IPS-15b (cell line): ENCODE measurements around the gene CELA2B.
A peak's percentile ranks its signal among the peaks of the same experiment; 100 is the strongest.

Source experiments
- H3K27me3 ChIP-seq: one replicate; pipeline ENCODE4 v1.6.1; 2013; ENCODE audit warnings: low read length; ENCODE audit not compliant: control insufficient read depth, insufficient read depth
- H3K36me3 ChIP-seq: one replicate; pipeline ENCODE4 v1.6.1; 2013; ENCODE audit warnings: low read length; ENCODE audit not compliant: control insufficient read depth, insufficient read depth
- H3K4me1 ChIP-seq: one replicate; pipeline ENCODE4 v1.6.1; 2013; ENCODE audit warnings: mild to moderate bottlenecking, low read length; ENCODE audit not compliant: control insufficient read depth, insufficient read depth
- H3K4me3 ChIP-seq: one replicate; pipeline ENCODE4 v1.5.1; 2013; ENCODE audit warnings: low read depth, low read length
- H3K9ac ChIP-seq: one replicate; pipeline ENCODE4 v1.6.1; 2013; ENCODE audit warnings: low read depth, mild to moderate bottlenecking, low read length
- H3K9me3 ChIP-seq: one replicate; pipeline ENCODE4 v1.6.1; 2013; ENCODE audit warnings: mild to moderate bottlenecking, low read length; ENCODE audit not compliant: control insufficient read depth, insufficient read depth

Gene CELA2B

DNA sequence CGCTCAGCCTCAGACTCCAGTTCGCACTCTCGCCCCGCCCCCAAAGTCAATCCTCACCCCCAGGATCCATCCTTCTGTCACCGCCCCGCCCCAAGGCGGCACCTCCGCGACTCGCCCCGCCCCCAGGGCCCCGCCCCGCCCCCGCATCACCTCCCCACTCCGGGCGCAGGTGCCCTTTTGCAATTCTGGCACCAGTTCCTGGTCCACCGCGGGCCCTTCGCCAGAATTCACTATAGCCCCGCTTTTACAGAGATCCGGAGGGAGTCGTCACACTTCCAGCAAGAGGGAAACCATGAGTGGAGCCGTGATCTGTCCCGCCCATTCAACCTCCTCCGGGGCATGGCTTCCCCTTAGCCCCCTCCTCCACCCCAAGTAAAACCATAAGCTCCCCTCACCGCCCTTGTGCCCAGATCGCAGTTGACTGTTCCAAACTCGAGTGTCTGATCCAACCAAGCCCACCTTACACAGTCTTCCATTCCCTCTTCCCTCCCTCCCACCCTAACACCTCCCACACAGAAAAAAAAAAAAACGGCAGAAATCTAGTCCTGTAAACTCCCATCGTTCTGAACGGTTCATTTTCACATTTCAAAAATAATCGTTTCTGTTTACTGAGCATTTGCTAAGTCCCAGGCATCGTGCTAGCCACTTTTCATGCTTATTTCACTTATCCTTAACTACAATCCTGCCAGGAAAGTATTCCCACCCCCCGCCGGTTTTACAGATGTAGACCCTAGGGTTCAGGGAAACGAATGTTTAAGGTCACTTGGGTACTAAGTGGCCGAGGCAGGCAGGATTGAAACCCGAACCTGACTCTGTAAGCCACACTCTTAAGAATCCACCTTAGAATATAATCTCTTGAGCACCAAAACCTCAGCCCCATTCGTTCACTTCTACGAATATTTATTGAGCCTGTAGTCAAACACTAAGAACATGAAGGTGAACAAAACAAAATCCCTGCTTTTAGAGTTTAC is 49.4 kb downstream of the CELA2B start:
- H3K4me1 ChIP-seq: no peaks in the 10 kb centered on the region
- H3K4me3 ChIP-seq: peak overlapping the region; percentile 76
- no peak overlapping the region for H3K9ac ChIP-seq
- no peaks in the 10 kb centered on the region for H3K27me3 ChIP-seq
- H3K9me3 ChIP-seq: no peaks in the 10 kb centered on the region
- H3K36me3 ChIP-seq: no peaks in the 10 kb centered on the region

- no peak overlapping the region for H3K9ac ChIP-seq
- H3K36me3 ChIP-seq: no peaks in the 10 kb centered on the region
- peak overlapping the region; percentile 76 for H3K4me3 ChIP-seq
- no peaks in the 10 kb centered on the region for H3K27me3 ChIP-seq
- no peaks in the 10 kb centered on the region for H3K9me3 ChIP-seq
- H3K4me1 ChIP-seq: no peaks in the 10 kb centered on the region
These were observed 50.2 kb downstream of the CELA2B start for GRCh38 chr1:15526021-15526489.

DNA sequence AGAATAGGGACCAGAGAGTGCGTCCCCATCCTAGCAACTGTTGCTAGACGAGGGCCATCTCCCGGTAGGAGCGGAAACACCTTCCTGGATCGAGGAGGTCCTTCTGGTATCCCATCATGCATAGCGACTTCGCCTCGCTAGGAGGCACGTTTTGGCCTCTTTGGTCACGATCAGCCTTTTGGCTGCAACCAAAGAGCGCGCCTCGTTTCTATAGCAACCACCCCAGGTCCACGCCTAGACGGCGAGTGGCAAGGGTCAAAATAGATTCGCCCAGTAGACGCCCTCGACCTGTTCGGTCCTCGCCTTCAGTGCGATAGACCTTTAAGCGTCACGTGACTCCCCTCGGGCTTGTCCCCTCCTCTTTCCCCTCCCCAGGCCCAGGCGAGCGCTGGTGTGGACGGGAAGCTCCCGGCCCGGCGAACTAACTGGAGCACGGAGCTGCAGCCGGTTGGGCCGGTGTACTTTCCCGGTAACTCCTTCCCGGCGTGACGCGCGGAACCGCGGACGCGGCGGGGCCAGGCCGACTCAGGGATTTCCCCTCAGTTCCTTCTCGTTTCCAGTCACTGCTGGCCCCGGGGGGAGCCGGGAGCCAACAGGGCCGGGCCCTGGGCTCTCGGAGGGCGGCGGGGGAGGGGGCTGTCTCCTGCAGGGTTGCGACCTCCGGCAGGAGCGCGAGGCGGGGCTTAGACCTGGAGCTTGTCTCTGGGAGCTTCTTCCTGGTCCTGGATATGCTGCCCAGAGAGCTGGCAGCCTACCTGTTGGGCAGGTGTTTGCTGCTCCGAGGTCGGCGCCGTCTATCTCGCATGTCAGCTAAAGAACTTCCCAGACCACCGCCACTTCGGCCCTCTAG is 50.8 kb downstream of the CELA2B start, which contains the start of gene DNAJC16:
TSS of gene DNAJC16 (plus strand) at position 359 of the 850 bp plus-strand sequence. CDS start 2,258 bp downstream, outside the sequence.
- Histone ChIP-seq H3K4me1 (no peaks in the 10 kb centered on the region), H3K9ac (peak within 1 kb of the TSS; percentile 71), H3K4me3 (peak within 1 kb of the TSS; percentile 76), H3K9me3 (no peaks in the 10 kb centered on the region), H3K27me3 (no peaks in the 10 kb centered on the region), H3K36me3 (no peaks in the 10 kb centered on the region)

- H3K9ac ChIP-seq: no peak overlapping the region
- H3K36me3 ChIP-seq: no peaks in the 10 kb centered on the region
- H3K27me3 ChIP-seq: no peaks in the 10 kb centered on the region
- no peaks in the 10 kb centered on the region for H3K4me1 ChIP-seq
- H3K4me3 ChIP-seq: no peak overlapping the region
- no peaks in the 10 kb centered on the region for H3K9me3 ChIP-seq
These were observed 55.1 kb downstream of the CELA2B start for GRCh38 chr1:15531003-15531402.

GRCh38 chr1:15531682-15532081 is 55.8 kb downstream of the CELA2B start:
- Histone ChIP-seq H3K27me3 (no peaks in the 10 kb centered on the region), H3K36me3 (peaks cover 2% of the 10 kb centered on the region), H3K4me3 (no peak overlapping the region), H3K4me1 (no peaks in the 10 kb centered on the region), H3K9me3 (no peaks in the 10 kb centered on the region), H3K9ac (no peak overlapping the region)

DNA sequence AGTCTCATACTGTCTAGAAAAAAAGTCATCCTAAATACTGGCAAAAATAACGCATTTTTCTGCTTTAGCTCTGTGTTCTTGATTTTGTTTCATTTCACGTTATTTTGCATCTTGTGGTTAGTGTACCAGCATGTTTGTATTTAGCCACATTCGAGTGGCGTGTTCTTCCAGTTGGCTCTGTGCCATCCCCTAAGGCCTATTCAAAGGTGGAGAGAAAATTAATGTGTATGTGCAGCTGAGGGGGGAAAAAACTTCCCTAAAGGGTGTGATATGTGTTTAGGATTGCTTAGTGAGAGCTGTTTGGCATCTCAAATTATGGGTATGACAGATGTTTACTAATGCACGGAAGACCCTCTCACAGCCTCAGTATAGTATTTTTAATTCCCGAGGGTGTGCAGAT is 62.9 kb downstream of the CELA2B start:
- H3K4me1 ChIP-seq: no peaks in the 10 kb centered on the region
- H3K27me3 ChIP-seq: no peaks in the 10 kb centered on the region
- H3K36me3 ChIP-seq: peaks cover 25% of the 10 kb centered on the region
- no peaks in the 10 kb centered on the region for H3K9me3 ChIP-seq
- H3K4me3 ChIP-seq: no peak overlapping the region
- H3K9ac ChIP-seq: no peak overlapping the region

DNA sequence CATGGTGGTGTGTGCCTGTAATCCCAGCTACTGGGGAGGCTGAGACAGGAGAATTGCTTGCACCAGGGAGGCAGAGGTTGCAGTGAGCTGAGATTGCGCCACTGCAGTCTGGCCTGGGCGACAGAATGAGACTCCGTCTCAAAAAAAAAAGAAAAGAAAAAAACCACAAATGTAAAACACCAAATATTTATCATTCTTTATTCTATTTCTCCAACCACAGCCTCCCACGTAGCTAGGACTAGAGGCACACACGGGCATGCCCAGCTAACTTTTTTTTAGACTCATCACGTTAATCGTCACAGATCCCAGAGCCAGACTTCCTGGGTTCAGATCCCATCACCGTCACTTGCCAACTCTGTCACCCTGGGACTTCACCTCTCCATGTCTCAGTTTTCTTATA is 64.3 kb downstream of the CELA2B start:
- no peak overlapping the region for H3K9ac ChIP-seq
- H3K4me1 ChIP-seq: no peaks in the 10 kb centered on the region
- no peaks in the 10 kb centered on the region for H3K9me3 ChIP-seq
- no peaks in the 10 kb centered on the region for H3K27me3 ChIP-seq
- no peak overlapping the region for H3K4me3 ChIP-seq
- H3K36me3 ChIP-seq: peaks cover 25% of the 10 kb centered on the region
